ENCODE measurements around the gene NAT8L.
"Not testable (repeated sequence)": the region's sequence is repeated elsewhere in the genome, so short reads cannot be mapped to it uniquely, and the experiment has no call there.

Gene NAT8L

DNA sequence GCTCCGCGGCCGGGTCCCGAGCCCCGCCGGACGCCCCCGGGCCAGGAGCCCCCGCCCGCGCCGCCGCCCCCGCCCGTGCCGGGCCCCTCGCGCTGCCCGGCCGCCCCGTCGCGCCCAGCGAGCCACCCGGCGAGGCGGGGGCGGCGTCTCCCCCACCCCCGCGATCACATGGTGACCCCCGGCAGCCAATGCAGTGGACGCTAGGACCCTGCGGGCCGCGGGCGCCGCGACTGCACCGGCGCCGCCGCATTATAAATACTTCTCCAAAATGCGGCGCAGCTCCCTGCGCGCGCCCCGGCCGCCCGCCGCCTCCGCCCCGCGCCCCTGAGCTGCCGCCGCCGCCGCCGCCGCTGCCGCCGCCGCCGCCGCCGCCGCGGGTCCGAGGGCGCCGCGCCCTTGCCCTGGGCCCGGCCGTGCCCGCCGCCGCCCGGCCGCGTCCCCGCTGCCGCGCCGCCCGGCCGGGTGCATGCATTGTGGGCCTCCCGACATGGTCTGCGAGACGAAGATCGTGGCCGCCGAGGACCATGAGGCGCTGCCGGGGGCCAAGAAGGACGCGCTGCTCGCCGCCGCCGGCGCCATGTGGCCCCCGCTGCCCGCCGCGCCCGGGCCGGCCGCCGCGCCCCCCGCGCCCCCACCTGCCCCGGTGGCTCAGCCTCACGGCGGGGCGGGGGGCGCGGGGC is at the start of gene NAT8L:
Gene NAT8L (plus strand): TSS at position 282 of the 680 bp plus-strand sequence. CDS start 185 bp downstream, at position 467.
- DNase-seq = peak in 1 of 2 experiments; percentile 8

DNA sequence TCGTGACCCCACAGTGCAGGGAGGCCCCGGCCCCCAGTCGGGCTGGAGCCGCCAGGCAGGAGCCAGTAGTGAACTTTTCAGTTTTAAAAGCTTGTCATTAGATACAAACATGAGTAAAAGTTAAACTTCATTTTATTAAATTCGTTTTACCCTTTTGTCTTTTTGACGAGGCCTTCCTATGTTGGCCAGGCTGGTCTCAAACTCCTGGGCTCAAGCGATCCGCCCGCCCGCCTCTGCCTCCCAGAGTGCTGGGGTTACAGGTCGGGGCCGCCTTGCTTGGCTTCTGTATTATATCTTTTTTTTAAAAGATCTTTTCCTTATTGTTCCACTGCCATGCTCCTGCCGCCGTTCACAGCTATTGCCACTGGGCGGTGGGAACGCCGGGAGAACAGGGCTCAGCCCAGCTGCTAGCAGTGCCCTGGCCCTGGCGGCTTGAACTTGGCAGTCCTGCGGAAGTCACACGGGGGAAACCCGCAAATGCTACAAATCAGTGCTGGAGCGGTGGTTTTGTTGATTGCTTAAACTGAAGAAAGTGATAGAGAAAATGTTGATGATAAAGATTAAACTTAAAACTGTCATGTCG is 49.4 kb upstream of the NAT8L start:
- peak; percentile 27 to 29 for DNase-seq

GRCh38 chr4:2011583-2011982 is 47.5 kb upstream of the NAT8L start:
- DNase-seq = no peak

- no peak for DNase-seq
Measured at GRCh38 chr4:2015008-2015407, 44.1 kb upstream of the NAT8L start.

DNA sequence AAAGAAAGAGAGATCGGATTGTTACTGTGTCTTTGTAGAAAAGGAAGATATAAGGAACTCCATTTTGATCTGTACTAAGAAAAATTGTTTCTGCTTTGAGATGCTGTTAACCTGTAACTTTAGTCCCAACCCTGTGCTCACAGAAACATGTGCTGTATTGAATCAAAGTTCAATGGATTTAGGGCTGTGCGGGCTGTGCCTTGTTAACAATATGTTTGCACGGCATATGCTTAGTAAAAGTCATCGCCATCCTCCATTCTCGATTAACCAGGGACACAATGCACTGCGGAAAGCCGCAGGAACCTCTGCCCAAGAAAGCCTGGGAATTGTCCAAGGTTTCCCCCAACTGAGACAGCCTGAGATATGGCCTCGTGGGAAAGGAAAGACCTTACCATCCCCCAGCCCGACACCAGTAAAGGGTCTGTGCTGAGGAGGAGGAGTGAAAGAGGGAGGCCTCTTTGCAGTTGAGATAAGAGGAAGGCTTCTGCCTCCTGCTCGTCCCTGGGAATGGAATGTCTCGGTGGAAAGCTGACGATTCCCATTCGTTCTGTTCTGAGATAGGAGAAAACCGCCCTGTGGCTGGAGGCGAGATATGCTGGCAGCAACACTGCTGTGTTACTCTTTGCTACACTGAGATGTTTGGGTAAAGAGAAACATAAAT is 37.6 kb upstream of the NAT8L start:
- not testable (repeated sequence) for DNase-seq

DNA sequence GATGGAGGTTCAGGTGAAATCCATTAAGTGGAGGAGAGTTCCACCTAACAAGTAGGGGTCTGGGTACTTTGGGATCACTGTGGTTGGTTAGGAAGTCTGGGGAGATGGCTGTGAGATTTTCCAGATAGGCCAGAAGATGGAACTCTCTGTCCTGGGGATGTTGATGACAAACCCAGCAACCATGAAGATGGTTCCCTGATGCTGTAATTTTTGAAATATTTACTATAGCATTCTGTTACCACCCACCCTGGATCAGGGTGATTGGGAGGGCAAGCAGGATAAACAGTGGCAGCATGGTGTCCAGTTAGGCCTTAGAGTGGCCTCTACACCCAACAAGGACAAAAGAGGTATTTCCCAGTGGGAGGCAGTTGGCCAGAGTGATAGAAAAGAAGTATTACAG is 34.4 kb upstream of the NAT8L start:
- DNase-seq = no peak

GRCh38 chr4:2025817-2026216 is 33.3 kb upstream of the NAT8L start:
- DNase-seq = no peak

- DNase-seq = not testable (repeated sequence)
Measured at GRCh38 chr4:2027120-2027519, 32.0 kb upstream of the NAT8L start.

GRCh38 chr4:2031161-2031560 is 28.0 kb upstream of the NAT8L start:
- not testable (repeated sequence) for DNase-seq

DNA sequence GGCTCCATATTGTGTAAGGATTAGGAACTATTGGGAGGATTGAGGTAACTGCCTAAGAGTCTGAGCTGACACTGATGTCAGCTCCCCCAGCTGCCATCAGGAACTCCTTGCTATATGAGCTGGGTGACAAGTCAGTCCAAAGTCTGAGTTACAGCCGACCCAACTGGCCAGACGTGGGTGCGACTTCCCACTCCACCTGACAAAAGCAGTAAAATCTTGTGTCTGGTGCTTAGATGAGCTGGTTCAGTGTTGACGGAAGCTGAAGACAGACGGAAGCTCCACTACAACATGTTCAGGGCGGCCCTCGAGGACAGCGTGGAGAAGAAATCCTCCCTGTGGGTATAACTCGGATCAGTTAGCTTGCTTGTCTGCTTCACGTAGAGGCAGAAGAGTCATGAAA is 22.8 kb upstream of the NAT8L start:
- DNase-seq = no peak

DNA sequence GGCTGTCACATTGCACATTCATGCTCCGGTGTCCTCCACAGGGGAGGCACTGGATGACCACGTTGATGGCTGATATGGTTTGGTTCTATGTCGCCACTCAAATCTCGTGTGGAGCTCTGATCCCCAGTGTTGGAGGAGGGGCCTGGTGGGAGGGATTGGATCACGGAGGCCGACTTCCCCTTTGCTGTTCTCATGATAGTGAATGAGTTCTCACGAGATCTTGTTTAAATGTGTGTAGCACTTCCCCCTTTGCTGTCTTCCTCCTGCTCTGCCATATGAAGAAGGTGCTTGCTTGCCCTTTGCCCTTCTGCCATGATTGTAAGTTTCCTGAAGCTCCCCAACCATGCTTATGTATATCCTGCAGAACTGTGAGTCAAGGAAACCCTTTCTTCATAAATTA is 22.3 kb upstream of the NAT8L start:
- DNase-seq = no peak

GRCh38 chr4:2040391-2041238 is 18.5 kb upstream of the NAT8L start:
- DNase-seq = no peak

DNA sequence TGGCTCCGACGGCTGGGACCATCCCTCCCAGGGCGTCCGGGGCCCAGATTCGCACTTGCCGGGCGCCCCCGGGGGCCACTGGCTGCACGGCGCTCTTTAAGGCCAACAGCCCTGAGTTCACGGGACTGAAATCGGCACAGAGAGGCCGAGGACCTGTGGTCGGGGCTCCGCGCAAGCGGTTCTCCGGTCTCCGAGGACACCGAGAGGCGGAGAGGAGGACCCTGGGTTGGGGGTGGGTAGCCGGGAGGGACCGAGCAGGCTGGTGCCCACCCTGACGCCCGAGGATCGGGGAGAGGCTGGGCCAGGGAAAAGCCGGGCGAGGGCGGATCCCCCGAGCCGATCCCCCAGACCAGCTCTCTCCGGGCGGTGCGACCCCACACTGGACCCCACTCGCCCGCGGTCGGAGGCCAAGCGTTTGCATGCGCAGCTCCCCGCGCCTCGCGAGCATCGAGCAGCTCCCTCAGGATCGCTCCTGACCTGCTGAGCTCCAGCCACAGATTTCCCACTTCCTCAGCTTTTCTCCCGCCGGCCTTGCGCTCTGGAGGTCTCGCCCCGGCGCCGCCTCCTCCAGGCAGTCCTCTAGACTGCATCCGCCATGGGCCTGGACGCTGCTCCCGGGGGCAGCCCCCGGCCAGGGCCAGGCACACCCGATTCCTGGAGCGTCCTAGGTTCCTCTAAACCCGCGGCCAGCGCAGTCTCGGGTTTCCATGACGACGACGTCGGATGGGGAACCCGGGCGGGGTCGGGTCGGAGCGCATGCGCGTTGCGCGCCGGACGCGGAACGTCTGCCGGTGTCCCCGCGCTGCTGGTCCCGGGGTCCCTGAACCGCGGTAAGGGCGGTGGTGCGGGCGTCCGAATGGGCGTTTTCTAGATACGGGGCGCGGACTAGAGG is 17.6 kb upstream of the NAT8L start:
- peak in 1 of 2 experiments; percentile 49 for DNase-seq

DNA sequence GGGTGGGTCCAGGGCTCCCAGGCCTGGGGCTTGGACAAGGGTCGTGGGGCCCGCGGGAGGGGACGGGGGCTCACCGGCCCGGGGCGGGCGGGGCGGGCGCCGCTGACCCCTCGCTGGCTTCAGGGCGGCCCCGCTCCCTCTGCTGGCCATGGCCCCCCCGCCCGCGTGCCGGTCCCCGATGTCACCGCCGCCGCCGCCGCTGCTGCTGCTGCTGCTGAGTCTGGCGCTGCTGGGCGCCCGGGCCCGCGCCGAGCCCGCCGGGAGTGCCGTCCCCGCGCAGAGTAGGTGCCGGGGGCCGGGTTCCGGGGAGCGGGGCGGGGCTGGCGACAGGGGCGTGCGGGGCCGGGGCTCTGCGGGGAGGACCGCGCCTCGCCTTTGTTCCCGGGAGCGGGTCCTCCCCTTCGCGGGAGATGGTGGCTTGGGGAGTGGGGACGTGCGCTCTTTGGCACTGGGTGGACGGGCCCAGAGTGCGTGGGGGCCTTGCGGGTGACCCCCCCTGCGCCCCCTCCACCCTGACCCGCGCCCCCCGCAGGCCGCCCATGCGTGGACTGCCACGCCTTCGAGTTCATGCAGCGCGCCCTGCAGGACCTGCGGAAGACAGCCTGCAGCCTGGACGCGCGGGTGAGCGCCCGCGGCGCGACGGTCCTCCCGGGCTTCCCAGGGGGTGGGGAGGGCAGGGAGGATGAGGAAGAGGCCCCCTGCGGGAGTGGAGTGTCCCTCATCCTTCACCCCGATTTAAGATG is 16.8 kb upstream of the NAT8L start:
- peak in 1 of 2 experiments; percentile 2 for DNase-seq

DNA sequence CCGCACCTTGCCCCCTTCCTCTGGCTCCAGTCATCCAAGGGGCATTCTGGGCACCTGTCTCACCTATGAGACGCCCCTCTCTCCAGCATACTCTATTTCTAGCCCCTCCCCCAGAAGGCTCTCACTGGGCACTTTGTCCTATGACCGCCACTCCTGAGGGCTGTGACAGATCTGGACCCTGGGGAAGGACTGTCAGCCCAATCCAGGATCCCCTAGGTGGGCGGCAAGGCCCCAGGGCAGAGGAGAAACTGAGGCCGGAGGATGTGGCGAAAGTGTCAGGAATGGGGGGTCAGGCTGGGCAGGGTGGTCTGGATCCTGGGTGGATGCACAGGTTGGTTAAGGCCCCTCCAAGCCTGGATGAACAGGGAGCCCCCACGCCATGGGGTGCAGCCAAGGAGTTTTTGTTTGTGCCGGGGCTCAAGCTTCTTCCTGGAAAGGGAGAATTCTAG is 16.2 kb upstream of the NAT8L start:
- DNase-seq = no peak

DNA sequence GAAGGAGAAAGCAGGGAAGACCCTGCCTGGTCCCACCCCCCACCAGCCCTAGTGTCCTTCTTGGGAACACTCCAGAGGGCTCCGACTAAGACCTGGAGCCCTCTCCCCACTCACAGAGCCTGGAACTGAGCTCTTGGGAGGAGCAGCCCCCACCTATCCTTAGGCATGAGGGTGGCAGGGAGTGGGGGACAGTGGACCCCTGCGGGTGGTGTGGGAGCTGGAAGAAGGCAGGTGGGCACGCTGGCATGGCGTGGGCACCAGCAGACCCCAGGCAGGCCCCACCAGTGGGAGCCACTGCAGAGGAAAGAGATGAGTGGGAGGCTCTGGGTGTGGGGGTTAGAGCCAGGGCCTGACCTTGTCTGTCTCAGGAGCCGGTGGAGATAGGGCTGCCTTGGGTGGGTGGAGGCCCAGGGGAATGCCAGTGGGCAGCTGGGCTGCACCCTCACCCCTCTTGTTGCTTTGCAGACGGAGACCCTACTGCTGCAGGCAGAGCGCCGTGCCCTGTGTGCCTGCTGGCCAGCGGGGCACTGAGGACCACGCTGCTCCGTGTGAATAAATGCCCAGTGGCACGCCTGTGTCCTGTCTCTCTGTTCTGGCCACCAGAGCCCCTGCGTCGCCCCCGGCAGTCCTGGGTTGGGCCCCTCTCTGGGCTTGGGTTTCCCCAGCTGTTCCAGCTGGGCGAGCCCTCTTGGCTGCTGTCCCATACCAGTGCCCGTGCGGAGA is 15.6 kb upstream of the NAT8L start:
- no peak for DNase-seq

- DNase-seq = no peak
Measured at GRCh38 chr4:2044119-2044485, 15.0 kb upstream of the NAT8L start.

DNA sequence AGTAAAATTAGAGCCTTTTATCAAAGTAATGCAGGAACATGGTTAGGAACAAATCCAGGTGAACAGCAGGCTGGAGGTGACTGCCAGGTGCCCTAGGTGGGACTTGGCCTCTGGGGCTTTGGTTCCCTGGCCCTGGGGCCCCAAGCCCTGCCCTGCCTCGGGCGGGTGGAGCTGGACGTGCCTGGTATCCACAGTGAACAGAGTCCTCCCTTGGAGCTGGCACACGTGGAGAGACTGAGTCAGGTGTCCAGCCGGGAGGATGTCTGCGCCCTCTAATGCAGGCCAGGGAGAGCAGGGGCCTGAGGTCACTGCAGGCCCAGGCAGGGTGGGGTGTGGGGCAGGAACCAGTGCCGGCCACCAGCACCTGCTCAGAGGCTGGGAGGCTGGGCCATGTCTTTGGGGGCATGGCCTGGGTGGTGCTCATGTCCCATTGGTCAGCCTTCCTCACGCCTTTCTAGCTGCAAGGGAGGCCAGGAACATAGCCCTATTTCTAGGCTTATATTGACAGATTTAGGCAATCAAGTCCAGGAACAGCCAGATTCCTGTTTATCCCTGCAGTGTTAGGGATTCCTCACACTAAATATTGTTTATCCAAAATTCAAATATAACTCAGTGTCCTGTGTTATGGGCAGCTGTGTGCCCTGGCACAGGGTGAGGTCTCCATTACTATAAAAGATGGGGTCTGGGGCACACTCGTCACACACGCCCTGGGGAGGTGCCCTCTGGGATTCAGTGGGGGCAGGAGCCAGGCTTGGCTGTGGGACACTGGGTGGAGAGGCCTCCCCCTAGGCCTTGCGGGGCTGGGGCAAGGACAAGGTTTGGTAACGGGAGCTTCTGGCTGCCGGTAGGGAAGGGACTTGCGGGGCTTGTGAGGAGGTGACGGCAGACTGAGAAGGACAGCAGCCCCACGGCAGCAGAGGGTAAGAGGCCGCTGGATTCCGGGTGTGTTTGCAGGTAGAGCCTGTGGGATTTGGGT is 14.3 kb upstream of the NAT8L start:
- no peak for DNase-seq

- DNase-seq = no peak
Measured at GRCh38 chr4:2045518-2045951, 13.6 kb upstream of the NAT8L start.
